DND-41 (cell line): ENCODE measurements around the gene MTPN.

Experiments used
- ATAC-seq: fragments of 200-7000 bp; cut with Tn5 transposase; 3 replicates; pipeline ENCODE4 v1.9.1; 2021; ENCODE audit warnings: low read depth; ENCODE audit not compliant: insufficient read depth
- DNase-seq: peaks from one replicate; pipeline ENCODE4 v3.0.0-alpha.2; 2020
- H2AFZ ChIP-seq: 2 replicates; pipeline ENCODE4 v1.6.0; 2012; ENCODE audit warnings: low read depth, low read length
- H3K27ac ChIP-seq: 2 replicates; pipeline ENCODE4 v1.5.1; 2012; ENCODE audit warnings: low read length, inconsistent platforms
- H3K27me3 ChIP-seq: fragments of 200-600 bp; sonication (generic); 2 replicates; pipeline ENCODE4 v1.6.0; 2012; ENCODE audit warnings: low read length, mild to moderate bottlenecking, inconsistent platforms; ENCODE audit not compliant: insufficient read depth, poor library complexity
- H3K36me3 ChIP-seq: 2 replicates; pipeline ENCODE4 v1.5.1; 2012; ENCODE audit warnings: low read length, inconsistent platforms; ENCODE audit not compliant: insufficient read depth
- H3K4me1 ChIP-seq: 2 replicates; pipeline ENCODE4 v1.5.1; 2012; ENCODE audit warnings: mild to moderate bottlenecking, low read length; ENCODE audit not compliant: insufficient read depth
- H3K4me2 ChIP-seq: 2 replicates; pipeline ENCODE4 v1.6.0; 2012; ENCODE audit warnings: mild to moderate bottlenecking, moderate library complexity, low read length, inconsistent platforms; ENCODE audit not compliant: insufficient read depth
- H3K4me3 ChIP-seq, 2 experiments: fragments of 200-600 bp in 1 of 2; shearing (Covaris generic) in 1 of 2; 2 replicates each; pipeline ENCODE4 v1.5.1; 2012 to 2016; ENCODE audit warnings: inconsistent platforms in 2 of 2, low read length in 2 of 2, mild to moderate bottlenecking in 2 of 2, low read depth in 1 of 2, moderate library complexity in 1 of 2
- H3K79me2 ChIP-seq: 2 replicates; pipeline ENCODE4 v1.6.0; 2012; ENCODE audit warnings: low read length, inconsistent platforms; ENCODE audit not compliant: insufficient read depth
- H3K9ac ChIP-seq: 2 replicates; pipeline ENCODE4 v1.6.0; 2012; ENCODE audit warnings: low read depth, mild to moderate bottlenecking, inconsistent platforms, low read length, moderate library complexity
- H3K9me3 ChIP-seq: 2 replicates; pipeline ENCODE4 v1.5.1; 2012; ENCODE audit warnings: low read length, moderate library complexity, mild to moderate bottlenecking, inconsistent platforms; ENCODE audit not compliant: insufficient read depth, severe bottlenecking
- H4K20me1 ChIP-seq: 2 replicates; pipeline ENCODE4 v1.6.0; 2012; ENCODE audit warnings: low read length; ENCODE audit not compliant: insufficient read depth
- CTCF ChIP-seq: IDR thresholded peaks from 2 replicates; pipeline ENCODE4 v1.5.1; 2012; ENCODE audit warnings: borderline replicate concordance, low read length, moderate library complexity, mild to moderate bottlenecking; ENCODE audit not compliant: poor library complexity, severe bottlenecking; ENCODE audit errors: extremely low read depth
- EZH2 ChIP-seq: IDR thresholded peaks from 3 replicates; pipeline ENCODE4 v1.6.1; 2012; ENCODE audit warnings: borderline replicate concordance, low read depth, mild to moderate bottlenecking, moderate library complexity, low read length, inconsistent platforms; ENCODE audit not compliant: severe bottlenecking

MTPN gene

GRCh38 chr7:135974667-135975066 lies 2.5 kb downstream of the MTPN start:
- H3K36me3 ChIP-seq, result peaks cover 49% of the 10 kb centered on the region
- H4K20me1 ChIP-seq, result peaks cover 52% of the 10 kb centered on the region; the same call in 1 of the 2 replicates
- H3K9ac ChIP-seq, result 0 out of 2 replicates have a peak overlapping the region, but pooled peaks have one; percentile 1
- H3K27ac ChIP-seq, result no peak overlapping the region
- DNase-seq (no peak), ATAC-seq (no peak)
- peak overlapping the region in 1 of 2 experiments; percentile 94; a peak in 1 of 4 replicates for H3K4me3 ChIP-seq
- H3K9me3 ChIP-seq, result no peaks in the 10 kb centered on the region
- peaks cover 77% of the 10 kb centered on the region for H3K79me2 ChIP-seq
- no peak overlapping the region for H2AFZ ChIP-seq
- no peak for TF ChIP-seq CTCF
- TF ChIP-seq EZH2, result no peak
- peak overlapping the region; percentile 89; the same call in 1 of the 2 replicates for H3K4me2 ChIP-seq
- peaks cover 60% of the 10 kb centered on the region for H3K4me1 ChIP-seq
- H3K27me3 ChIP-seq, result no peaks in the 10 kb centered on the region

- Histone ChIP-seq H3K9me3 (no peaks in the 10 kb centered on the region), H3K36me3 (peaks cover 57% of the 10 kb centered on the region), H3K27me3 (no peaks in the 10 kb centered on the region), H3K4me1 (peaks cover 53% of the 10 kb centered on the region), H2AFZ (no peak overlapping the region), H3K9ac (no peak overlapping the region), H3K79me2 (peaks cover 98% of the 10 kb centered on the region), H3K4me3 (no peak overlapping the region), H4K20me1 (peaks cover 66% of the 10 kb centered on the region; the same call in 1 of the 2 replicates), H3K27ac (no peak overlapping the region), H3K4me2 (no peak overlapping the region)
- no peak for DNase-seq
- TF ChIP-seq CTCF, result no peak
- no peak for TF ChIP-seq EZH2
- ATAC-seq, result no peak
These were observed 5.8 kb downstream of the MTPN start for GRCh38 chr7:135971366-135971725.

- no peak overlapping the region for H3K4me2 ChIP-seq
- peaks cover 60% of the 10 kb centered on the region for H3K36me3 ChIP-seq
- TF ChIP-seq EZH2 (no peak), CTCF (no peak)
- no peaks in the 10 kb centered on the region for H3K9me3 ChIP-seq
- H3K27ac ChIP-seq, result no peak overlapping the region
- no peak overlapping the region for H2AFZ ChIP-seq
- peaks cover 98% of the 10 kb centered on the region for H3K79me2 ChIP-seq
- peaks cover 47% of the 10 kb centered on the region for H3K4me1 ChIP-seq
- H3K9ac ChIP-seq, result no peak overlapping the region
- DNase-seq (no peak), ATAC-seq (peak; percentile 73)
- H3K4me3 ChIP-seq, result no peak overlapping the region
- H3K27me3 ChIP-seq, result no peaks in the 10 kb centered on the region
- peaks cover 66% of the 10 kb centered on the region for H4K20me1 ChIP-seq
These were observed 6.3 kb downstream of the MTPN start for GRCh38 chr7:135970682-135971365.
